Right lobe of liver (tissue), 6 donors: Measurements from ENCODE around the gene INMT. TPM values are rescaled to one million over a fixed set of nuclear protein-coding genes. Genes with fewer than 3 reads are reported as not detected.

Experiments used
- ATAC-seq, 4 donors: fragments of 200-7000 bp; cut with Tn5 transposase; one replicate each; pipeline ENCODE4 v1.9.1; 2020; ENCODE audit warnings: mild to moderate bottlenecking in 4 of 4, moderate library complexity in 4 of 4
- DNase-seq, 3 donors: peaks; one replicate each; pipeline ENCODE4 v3.0.0-alpha.2; 2020
- H3K27ac ChIP-seq, 3 donors: fragments of 200-600 bp; one replicate each; pipeline ENCODE4 v1.8.0; 2022
- H3K27me3 ChIP-seq, 2 donors: fragments of 200-600 bp; one replicate each; pipeline ENCODE4 v1.8.0; 2022
- H3K36me3 ChIP-seq, 4 donors: fragments of 200-600 bp; sonication (generic) in 1 of 4; one replicate each; pipeline versions ENCODE4 v1.5.1 to v1.8.0; 2017 to 2022; ENCODE audit warnings: control low read depth in 1 of 4
- H3K4me1 ChIP-seq, 4 donors: fragments of 200-600 bp; sonication (generic) in 1 of 4; one replicate each; pipeline versions ENCODE4 v1.5.1 to v1.8.0; 2017 to 2022; ENCODE audit warnings: control low read depth in 1 of 4
- H3K4me3 ChIP-seq, 3 donors: fragments of 200-600 bp; one replicate each; pipeline ENCODE4 v1.8.0; 2022
- H3K9me3 ChIP-seq, 4 donors: fragments of 200-600 bp; sonication (generic) in 1 of 4; one replicate each; pipeline versions ENCODE4 v1.5.1 to v1.8.0; 2017 to 2022; ENCODE audit warnings: control low read depth in 1 of 4
- POLR2A ChIP-seq: fragments of 450-650 bp; IDR thresholded peaks from one replicate; pipeline ENCODE4 v1.6.1; 2017; ENCODE audit warnings: antibody characterized with exemption, mild to moderate bottlenecking
- WGBS: methylation state at CpG from one replicate; pipeline ENCODE4 v1.1.6; 2018; ENCODE audit warnings: low coverage, low lambda C conversion rate; ENCODE audit not compliant: insufficient coverage; ENCODE audit errors: missing lambda C conversion rate; 5-methylcytosine and 5-hydroxymethylcytosine counted together
- intact Hi-C, 2 donors: fragments of 100-400 bp; cut with DNase I; formaldehyde crosslinking; loops; one replicate each; pipeline versions ENCODE4 v1.11.2 to v1.14.1; 2022
- total RNA-seq, 6 experiments: library from RNA; depleted of rRNA in 2 of 6; stranded (reverse); fragments of >200 nt in 2 of 6; fragmentation: NEBNext Ultra II Directional in 3 of 6; extraction: Animal tissue kit (Norgen Biotek cat#: 25700) in 3 of 6; gene quantifications; one replicate each; pipeline versions ENCODE4 v1.1.0 to v1.2.4, GENCODE V29; 2016 to 2023
- TF ChIP-seq, protein P1 (sequence below), 4 donors: fragments of 200-600 bp in 3 of 4; fragments of 450-650 bp in 1 of 4; IDR thresholded peaks; one replicate each; pipeline versions ENCODE4 v1.5.1 to v1.8.0; 2016 to 2022; ENCODE audit warnings: antibody characterized with exemption in 4 of 4, mild to moderate bottlenecking in 2 of 4
- donor health status: DM: no; HTN: yes; CAD: no.
- donor health status: DM: no; HTN: no; CAD: no.
- donor health status: DM: no; HTN: no; CAD: no.
- donor health status: DM: no; HTN: yes; CAD: no.
- donor health status: DM: no; HTN: yes; CAD: no.

INMT gene
- total RNA-seq, 6 experiments from 2014 or later = 14.7 to 58.9 (median 35.5) TPM

- DNase-seq = no peak
- Histone ChIP-seq H3K27ac (no peak overlapping the region), H3K4me3 (no peak overlapping the region), H3K9me3 (no peaks in the 10 kb centered on the region), H3K4me1 (no peaks in the 10 kb centered on the region), H3K36me3 (no peaks in the 10 kb centered on the region), H3K27me3 (no peaks in the 10 kb centered on the region)
- TF ChIP-seq, protein P1, sequence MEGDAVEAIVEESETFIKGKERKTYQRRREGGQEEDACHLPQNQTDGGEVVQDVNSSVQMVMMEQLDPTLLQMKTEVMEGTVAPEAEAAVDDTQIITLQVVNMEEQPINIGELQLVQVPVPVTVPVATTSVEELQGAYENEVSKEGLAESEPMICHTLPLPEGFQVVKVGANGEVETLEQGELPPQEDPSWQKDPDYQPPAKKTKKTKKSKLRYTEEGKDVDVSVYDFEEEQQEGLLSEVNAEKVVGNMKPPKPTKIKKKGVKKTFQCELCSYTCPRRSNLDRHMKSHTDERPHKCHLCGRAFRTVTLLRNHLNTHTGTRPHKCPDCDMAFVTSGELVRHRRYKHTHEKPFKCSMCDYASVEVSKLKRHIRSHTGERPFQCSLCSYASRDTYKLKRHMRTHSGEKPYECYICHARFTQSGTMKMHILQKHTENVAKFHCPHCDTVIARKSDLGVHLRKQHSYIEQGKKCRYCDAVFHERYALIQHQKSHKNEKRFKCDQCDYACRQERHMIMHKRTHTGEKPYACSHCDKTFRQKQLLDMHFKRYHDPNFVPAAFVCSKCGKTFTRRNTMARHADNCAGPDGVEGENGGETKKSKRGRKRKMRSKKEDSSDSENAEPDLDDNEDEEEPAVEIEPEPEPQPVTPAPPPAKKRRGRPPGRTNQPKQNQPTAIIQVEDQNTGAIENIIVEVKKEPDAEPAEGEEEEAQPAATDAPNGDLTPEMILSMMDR (IDR thresholded peaks at IDR 0.05) = no peak
- no peak for TF ChIP-seq POLR2A
- WGBS = 85% methylated on average over 6 of the region's 13 CpGs
- intact Hi-C loops = no loop called here
- ATAC-seq = no peak
Observed at GRCh38 chr7:30705596-30705995, 46.3 kb upstream of the INMT start.

GRCh38 chr7:30706316-30706715 is 45.6 kb upstream of the INMT start:
- intact Hi-C loops = no loop called here
- H3K4me3 ChIP-seq = no peak overlapping the region
- no peak overlapping the region for H3K27ac ChIP-seq
- DNase-seq (no peak), ATAC-seq (no peak)
- TF ChIP-seq, protein P1 (IDR thresholded peaks at IDR 0.05) = no peak
- no peak for TF ChIP-seq POLR2A
- H3K4me1 ChIP-seq = no peaks in the 10 kb centered on the region
- no peaks in the 10 kb centered on the region for H3K36me3 ChIP-seq
- H3K9me3 ChIP-seq = no peaks in the 10 kb centered on the region
- 87% methylated on average over 4 of the region's 6 CpGs for whole genome bisulfite sequencing
- H3K27me3 ChIP-seq = no peaks in the 10 kb centered on the region

DNA sequence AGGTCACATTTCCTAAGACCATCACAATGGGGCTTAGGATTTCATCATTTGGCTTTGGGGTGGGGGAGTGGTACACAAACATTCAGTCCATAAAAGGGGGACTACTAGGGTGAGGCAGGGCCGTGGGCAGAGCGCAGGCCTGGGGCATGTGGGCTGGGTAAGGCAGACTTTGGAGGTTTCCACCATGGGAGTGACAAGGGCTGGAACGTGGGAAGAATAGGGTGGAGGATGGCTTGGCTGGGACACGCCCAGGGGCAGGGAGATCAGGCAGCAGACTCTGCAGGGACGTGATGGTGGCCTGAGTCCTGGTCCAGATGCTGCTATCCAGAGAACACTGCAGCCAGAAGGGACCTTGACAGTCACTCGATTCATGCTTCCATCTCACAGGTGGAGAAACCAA is 45.0 kb upstream of the INMT start:
- TF ChIP-seq POLR2A = no peak
- TF ChIP-seq, protein P1 (IDR thresholded peaks at IDR 0.05) = no peak
- 76% methylated on average over 3 of the region's 6 CpGs for WGBS
- Histone ChIP-seq H3K9me3 (no peaks in the 10 kb centered on the region), H3K27me3 (no peaks in the 10 kb centered on the region), H3K36me3 (no peaks in the 10 kb centered on the region), H3K27ac (no peak overlapping the region), H3K4me3 (no peak overlapping the region), H3K4me1 (no peaks in the 10 kb centered on the region)
- intact Hi-C loops = no loop called here
- ATAC-seq (no peak), DNase-seq (no peak)

- Histone ChIP-seq H3K27ac (no peak overlapping the region), H3K36me3 (no peaks in the 10 kb centered on the region), H3K9me3 (no peaks in the 10 kb centered on the region), H3K27me3 (no peaks in the 10 kb centered on the region), H3K4me3 (no peak overlapping the region), H3K4me1 (no peaks in the 10 kb centered on the region)
- intact Hi-C loops = no loop called here
- TF ChIP-seq, protein P1 (IDR thresholded peaks at IDR 0.05) = no peak
- no peak for TF ChIP-seq POLR2A
- no peak for DNase-seq
- ATAC-seq = no peak
- 62% methylated on average over 12 of the region's 16 CpGs for whole genome bisulfite sequencing
Observed at GRCh38 chr7:30707391-30708357, 44.3 kb upstream of the INMT start.
